ENCODE measurements around the gene TEKT5.
"Not testable (repeated sequence)": the region's sequence is repeated elsewhere in the genome, so short reads cannot be mapped to it uniquely, and the experiment has no call there.

TEKT5 gene

GRCh38 chr16:10684511-10685151 is 10.1 kb downstream of the TEKT5 start:
- peak; percentile 33 for DNase-seq

- DNase-seq = no peak
These were observed 11.6 kb downstream of the TEKT5 start for GRCh38 chr16:10683170-10683569.

GRCh38 chr16:10682604-10683003 is 12.1 kb downstream of the TEKT5 start:
- DNase-seq = no peak

GRCh38 chr16:10681310-10682308 is 13.1 kb downstream of the TEKT5 start:
- no peak for DNase-seq

GRCh38 chr16:10679921-10680320 is 14.8 kb downstream of the TEKT5 start:
- DNase-seq = no peak

- not testable (repeated sequence) for DNase-seq
These were observed 15.3 kb downstream of the TEKT5 start for GRCh38 chr16:10679441-10679840.

GRCh38 chr16:10678655-10679054 is 16.1 kb downstream of the TEKT5 start:
- no peak for DNase-seq

- DNase-seq = no peak
These were observed 18.4 kb downstream of the TEKT5 start for GRCh38 chr16:10676284-10676683.

GRCh38 chr16:10675861-10676260 is 18.9 kb downstream of the TEKT5 start:
- no peak for DNase-seq

GRCh38 chr16:10675216-10675615 is 19.5 kb downstream of the TEKT5 start:
- no peak for DNase-seq

- no peak for DNase-seq
These were observed 23.0 kb downstream of the TEKT5 start for GRCh38 chr16:10671729-10672128.

- DNase-seq = no peak
These were observed 24.9 kb downstream of the TEKT5 start for GRCh38 chr16:10669791-10670190.

GRCh38 chr16:10668322-10669045 is 26.2 kb downstream of the TEKT5 start:
- DNase-seq = peak; percentile 41

GRCh38 chr16:10667239-10667638 is 27.5 kb downstream of the TEKT5 start:
- DNase-seq = no peak

- DNase-seq = no peak
These were observed 28.4 kb downstream of the TEKT5 start for GRCh38 chr16:10666291-10666690.

GRCh38 chr16:10665166-10665565 is 29.6 kb downstream of the TEKT5 start:
- DNase-seq = no peak

- no peak for DNase-seq
These were observed 30.0 kb downstream of the TEKT5 start for GRCh38 chr16:10664720-10665126.

- no peak for DNase-seq
These were observed 31.0 kb downstream of the TEKT5 start for GRCh38 chr16:10663744-10664143.

- DNase-seq = peak; percentile 67
These were observed 31.6 kb downstream of the TEKT5 start for GRCh38 chr16:10663146-10663545.

GRCh38 chr16:10662212-10662611 is 32.5 kb downstream of the TEKT5 start:
- DNase-seq = no peak

- no peak for DNase-seq
These were observed 33.0 kb downstream of the TEKT5 start for GRCh38 chr16:10661737-10662136.

GRCh38 chr16:10660950-10661635 is 33.6 kb downstream of the TEKT5 start:
- no peak for DNase-seq

GRCh38 chr16:10658943-10659342 is 35.8 kb downstream of the TEKT5 start:
- no peak for DNase-seq
